ENCODE results near the gene PRKG2.

GRCh38 chr4:81198609-81199008, 16.4 kb downstream of the PRKG2 start:
- TF ChIP-seq CTCF (IDR thresholded peaks at IDR 0.05) (no peak), POLR2A (IDR thresholded peaks at IDR 0.05) (no peak)

Measured in lower leg skin (tissue), 3 donors.